ENCODE measurements around the gene TTLL12. TPM values are rescaled to one million over a fixed set of nuclear protein-coding genes. Genes with fewer than 3 reads are reported as not detected.

Gene TTLL12
- total RNA-seq (2014; rRNA removed; shearing (Covaris generic); ENCODE audit: low replicate concordance) = 50.6 and 61.7 TPM in 2 replicates

GRCh38 chr22:43186272-43187170 lies at the start of gene TTLL12:
Gene TTLL12 (minus strand): TSS chr22:43187134. CDS start chr22:43187069, 65 bp downstream.
- peak; percentile 56 for DNase-seq
- H3K9me3 ChIP-seq = no peaks in the 10 kb centered on the region
- H3K4me3 ChIP-seq = peak within 1 kb of the TSS; percentile 63
- H3K36me3 ChIP-seq = peaks cover 24% of the 10 kb centered on the region
- no peaks in the 10 kb centered on the region for H3K27me3 ChIP-seq

GRCh38 chr22:43235445-43236409 lies 48.8 kb upstream of the TTLL12 start:
- no peaks in the 10 kb centered on the region for H3K27me3 ChIP-seq
- no peaks in the 10 kb centered on the region for H3K9me3 ChIP-seq
- no peaks in the 10 kb centered on the region for H3K36me3 ChIP-seq
- no peak overlapping the region for H3K4me3 ChIP-seq
- no peak for DNase-seq

- Histone ChIP-seq H3K36me3 (no peaks in the 10 kb centered on the region), H3K27me3 (no peaks in the 10 kb centered on the region), H3K4me3 (no peak overlapping the region), H3K9me3 (no peaks in the 10 kb centered on the region)
- DNase-seq = no peak
These were observed 47.5 kb upstream of the TTLL12 start for GRCh38 chr22:43234264-43234988.

- Histone ChIP-seq H3K4me3 (no peak overlapping the region), H3K36me3 (no peaks in the 10 kb centered on the region), H3K27me3 (no peaks in the 10 kb centered on the region), H3K9me3 (no peaks in the 10 kb centered on the region)
- DNase-seq = no peak
These were observed 46.6 kb upstream of the TTLL12 start for GRCh38 chr22:43233529-43233928.

GRCh38 chr22:43232445-43232844 lies 45.5 kb upstream of the TTLL12 start:
- no peak for DNase-seq
- H3K9me3 ChIP-seq = no peaks in the 10 kb centered on the region
- H3K4me3 ChIP-seq = no peak overlapping the region
- no peaks in the 10 kb centered on the region for H3K27me3 ChIP-seq
- no peaks in the 10 kb centered on the region for H3K36me3 ChIP-seq

GRCh38 chr22:43231724-43232034 lies 44.7 kb upstream of the TTLL12 start:
- Histone ChIP-seq H3K4me3 (no peak overlapping the region), H3K27me3 (no peaks in the 10 kb centered on the region), H3K36me3 (no peaks in the 10 kb centered on the region), H3K9me3 (no peaks in the 10 kb centered on the region)
- no peak for DNase-seq

GRCh38 chr22:43230971-43231723 lies 44.2 kb upstream of the TTLL12 start:
- Histone ChIP-seq H3K4me3 (no peak overlapping the region), H3K36me3 (no peaks in the 10 kb centered on the region), H3K27me3 (no peaks in the 10 kb centered on the region), H3K9me3 (no peaks in the 10 kb centered on the region)
- DNase-seq = peak; percentile 34

GRCh38 chr22:43230571-43230970 lies 43.6 kb upstream of the TTLL12 start:
- no peaks in the 10 kb centered on the region for H3K27me3 ChIP-seq
- no peak overlapping the region for H3K4me3 ChIP-seq
- no peaks in the 10 kb centered on the region for H3K9me3 ChIP-seq
- H3K36me3 ChIP-seq = no peaks in the 10 kb centered on the region
- no peak for DNase-seq

- H3K9me3 ChIP-seq = no peaks in the 10 kb centered on the region
- H3K36me3 ChIP-seq = no peaks in the 10 kb centered on the region
- no peak for DNase-seq
- no peak overlapping the region for H3K4me3 ChIP-seq
- H3K27me3 ChIP-seq = no peaks in the 10 kb centered on the region
These were observed 41.9 kb upstream of the TTLL12 start for GRCh38 chr22:43228863-43229262.

- H3K36me3 ChIP-seq = no peaks in the 10 kb centered on the region
- no peak overlapping the region for H3K4me3 ChIP-seq
- no peaks in the 10 kb centered on the region for H3K27me3 ChIP-seq
- H3K9me3 ChIP-seq = no peaks in the 10 kb centered on the region
- DNase-seq = peak; percentile 12
These were observed 41.4 kb upstream of the TTLL12 start for GRCh38 chr22:43228330-43228729.

GRCh38 chr22:43227239-43227630 lies 40.3 kb upstream of the TTLL12 start:
- Histone ChIP-seq H3K36me3 (no peaks in the 10 kb centered on the region), H3K4me3 (no peak overlapping the region), H3K9me3 (no peaks in the 10 kb centered on the region), H3K27me3 (no peaks in the 10 kb centered on the region)
- DNase-seq = no peak

GRCh38 chr22:43226377-43227238 lies 39.7 kb upstream of the TTLL12 start:
- DNase-seq = no peak
- no peaks in the 10 kb centered on the region for H3K9me3 ChIP-seq
- no peaks in the 10 kb centered on the region for H3K36me3 ChIP-seq
- H3K27me3 ChIP-seq = no peaks in the 10 kb centered on the region
- no peak overlapping the region for H3K4me3 ChIP-seq

GRCh38 chr22:43225609-43226008 lies 38.7 kb upstream of the TTLL12 start:
- H3K36me3 ChIP-seq = no peaks in the 10 kb centered on the region
- DNase-seq = no peak
- no peaks in the 10 kb centered on the region for H3K27me3 ChIP-seq
- H3K9me3 ChIP-seq = no peaks in the 10 kb centered on the region
- H3K4me3 ChIP-seq = no peak overlapping the region

GRCh38 chr22:43222987-43223386 lies 36.1 kb upstream of the TTLL12 start:
- H3K27me3 ChIP-seq = no peaks in the 10 kb centered on the region
- no peak for DNase-seq
- no peak overlapping the region for H3K4me3 ChIP-seq
- no peaks in the 10 kb centered on the region for H3K9me3 ChIP-seq
- H3K36me3 ChIP-seq = no peaks in the 10 kb centered on the region

- no peaks in the 10 kb centered on the region for H3K36me3 ChIP-seq
- no peaks in the 10 kb centered on the region for H3K9me3 ChIP-seq
- DNase-seq = no peak
- no peak overlapping the region for H3K4me3 ChIP-seq
- no peaks in the 10 kb centered on the region for H3K27me3 ChIP-seq
These were observed 35.3 kb upstream of the TTLL12 start for GRCh38 chr22:43222262-43222661.
